A673 (cell line): ENCODE results near the gene LRFN5. TPM values are rescaled to one million over a fixed set of nuclear protein-coding genes. Genes with fewer than 3 reads are reported as not detected.
A peak's percentile ranks its signal among the peaks of the same experiment; 100 is the strongest.
"Not testable (repeated sequence)": the region's sequence is repeated elsewhere in the genome, so short reads cannot be mapped to it uniquely, and the experiment has no call there.

ENCODE experiments used
- BruUV-seq: library from RNA; stranded (reverse); fragments of 400-500 nt; replicated peaks from 2 replicates; lab custom pipeline; 2021; lab: Mats Ljungman, UMichigan
- CTCF ChIA-PET: fragments of 300-600 bp; sonication (Branson Sonifier 250); formaldehyde crosslinking; loops from one replicate; lab custom pipeline; 2022; ENCODE audit warnings: antibody characterized with exemption; lab: Charles Lee
- POLR2A ChIA-PET: fragments of 300-600 bp; sonication (Branson Sonifier 250); formaldehyde crosslinking; loops from one replicate; lab custom pipeline; 2022; ENCODE audit warnings: antibody characterized with exemption; ENCODE audit not compliant: low non-redundant PET; lab: Charles Lee
- DNase-seq: peaks from one replicate; pipeline ENCODE4 v3.0.0-alpha.2; 2015; ENCODE audit warnings: low spot score
- H3K27ac ChIP-seq: fragments of 200-600 bp; sonication (generic); 2 replicates; pipeline ENCODE4 v1.5.1; 2016; ENCODE audit warnings: mixed run types, low read depth, mild to moderate bottlenecking, mixed read lengths, antibody characterized with exemption, low read length; ENCODE audit not compliant: poor library complexity, severe bottlenecking
- H3K27me3 ChIP-seq: fragments of 200-600 bp; sonication (generic); replicated peaks from 2 replicates; pipeline ENCODE4 v1.6.1; 2017; ENCODE audit warnings: mixed run types, low read depth, mild to moderate bottlenecking, mixed read lengths, antibody characterized with exemption, low read length; ENCODE audit not compliant: insufficient read depth, poor library complexity
- H3K36me3 ChIP-seq: fragments of 200-600 bp; sonication (generic); 2 replicates; pipeline ENCODE4 v1.6.1; 2016; ENCODE audit warnings: mixed run types, mild to moderate bottlenecking, mixed read lengths, antibody characterized with exemption, low read length; ENCODE audit not compliant: insufficient read depth, poor library complexity, severe bottlenecking
- H3K4me1 ChIP-seq: fragments of 200-600 bp; sonication (generic); 2 replicates; pipeline ENCODE4 v1.6.1; 2017; ENCODE audit warnings: mixed run types, mild to moderate bottlenecking, mixed read lengths, antibody characterized with exemption, low read length; ENCODE audit not compliant: insufficient read depth, poor library complexity, severe bottlenecking
- H3K4me3 ChIP-seq: fragments of 200-600 bp; sonication (generic); 2 replicates; pipeline ENCODE4 v1.5.1; 2016; ENCODE audit warnings: low read depth, mixed run types, mild to moderate bottlenecking, mixed read lengths, low read length; ENCODE audit not compliant: poor library complexity, severe bottlenecking
- H3K9me3 ChIP-seq: fragments of 200-600 bp; sonication (generic); 2 replicates; pipeline ENCODE4 v1.6.1; 2016; ENCODE audit warnings: mixed run types, low read depth, mild to moderate bottlenecking, mixed read lengths, antibody characterized with exemption, low read length; ENCODE audit not compliant: poor library complexity, severe bottlenecking
- EZH2 ChIP-seq: fragments of 200-600 bp; sonication (generic); IDR thresholded peaks from 2 replicates; pipeline ENCODE4 v1.6.1; 2017; ENCODE audit warnings: borderline replicate concordance, low read depth, mild to moderate bottlenecking, mixed read lengths, antibody characterized with exemption, low read length; ENCODE audit not compliant: poor library complexity, severe bottlenecking
- intact Hi-C: fragments of 100-400 bp; cut with micrococcal nuclease; formaldehyde crosslinking; loops from one replicate; pipeline ENCODE4 v1.10.0; 2022; ENCODE audit not compliant: unreplicated experiment
- total RNA-seq: library from RNA; stranded (reverse); gene quantifications from 2 replicates; pipeline ENCODE4 v1.2.3, GENCODE V29; 2021
- TF ChIP-seq, protein P1 (sequence below): fragments of 300-800, 200-600 bp; sonication (generic); conservative IDR thresholded peaks from 2 replicates; pipeline ENCODE4 v1.5.1; 2017; ENCODE audit warnings: low read depth, mild to moderate bottlenecking, antibody characterized with exemption, low read length, moderate library complexity, mixed read lengths

The LRFN5 gene
- total RNA-seq, 1 experiment from 2014 or later, result 51.3 TPM

DNA sequence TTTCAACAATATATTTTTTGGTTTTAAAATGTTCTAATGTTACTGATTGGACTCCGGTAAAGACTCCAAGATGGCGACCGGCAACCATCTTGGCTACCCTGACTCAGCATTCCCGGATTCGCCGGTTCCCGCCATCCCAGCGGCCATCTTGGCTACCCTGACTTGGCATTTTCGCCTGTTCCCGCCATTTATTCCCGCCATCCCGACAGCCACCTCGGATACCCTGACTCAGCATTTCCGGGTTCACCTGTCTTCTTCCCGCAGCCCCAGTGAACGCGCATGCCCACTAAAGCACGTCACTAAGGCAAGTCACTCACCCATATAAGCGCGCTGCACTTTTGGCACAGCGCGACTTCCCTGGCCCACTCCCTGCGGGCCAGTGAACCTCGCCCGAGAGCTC is 9.0 kb upstream of the LRFN5 start:
- Histone ChIP-seq H3K4me1 (peaks cover 8% of the 10 kb centered on the region), H3K9me3 (no peaks in the 10 kb centered on the region), H3K36me3 (no peaks in the 10 kb centered on the region), H3K27me3 (no peaks in the 10 kb centered on the region), H3K27ac (no peak overlapping the region), H3K4me3 (no peak overlapping the region)
- CTCF ChIA-PET, result no interaction called here
- no peak for TF ChIP-seq EZH2
- TF ChIP-seq, protein P1, sequence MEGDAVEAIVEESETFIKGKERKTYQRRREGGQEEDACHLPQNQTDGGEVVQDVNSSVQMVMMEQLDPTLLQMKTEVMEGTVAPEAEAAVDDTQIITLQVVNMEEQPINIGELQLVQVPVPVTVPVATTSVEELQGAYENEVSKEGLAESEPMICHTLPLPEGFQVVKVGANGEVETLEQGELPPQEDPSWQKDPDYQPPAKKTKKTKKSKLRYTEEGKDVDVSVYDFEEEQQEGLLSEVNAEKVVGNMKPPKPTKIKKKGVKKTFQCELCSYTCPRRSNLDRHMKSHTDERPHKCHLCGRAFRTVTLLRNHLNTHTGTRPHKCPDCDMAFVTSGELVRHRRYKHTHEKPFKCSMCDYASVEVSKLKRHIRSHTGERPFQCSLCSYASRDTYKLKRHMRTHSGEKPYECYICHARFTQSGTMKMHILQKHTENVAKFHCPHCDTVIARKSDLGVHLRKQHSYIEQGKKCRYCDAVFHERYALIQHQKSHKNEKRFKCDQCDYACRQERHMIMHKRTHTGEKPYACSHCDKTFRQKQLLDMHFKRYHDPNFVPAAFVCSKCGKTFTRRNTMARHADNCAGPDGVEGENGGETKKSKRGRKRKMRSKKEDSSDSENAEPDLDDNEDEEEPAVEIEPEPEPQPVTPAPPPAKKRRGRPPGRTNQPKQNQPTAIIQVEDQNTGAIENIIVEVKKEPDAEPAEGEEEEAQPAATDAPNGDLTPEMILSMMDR, result no peak
- no peak for DNase-seq
- no TSS peak for BruUV-seq
- intact Hi-C loops, result no loop called here
- POLR2A ChIA-PET, result no interaction called here

DNA sequence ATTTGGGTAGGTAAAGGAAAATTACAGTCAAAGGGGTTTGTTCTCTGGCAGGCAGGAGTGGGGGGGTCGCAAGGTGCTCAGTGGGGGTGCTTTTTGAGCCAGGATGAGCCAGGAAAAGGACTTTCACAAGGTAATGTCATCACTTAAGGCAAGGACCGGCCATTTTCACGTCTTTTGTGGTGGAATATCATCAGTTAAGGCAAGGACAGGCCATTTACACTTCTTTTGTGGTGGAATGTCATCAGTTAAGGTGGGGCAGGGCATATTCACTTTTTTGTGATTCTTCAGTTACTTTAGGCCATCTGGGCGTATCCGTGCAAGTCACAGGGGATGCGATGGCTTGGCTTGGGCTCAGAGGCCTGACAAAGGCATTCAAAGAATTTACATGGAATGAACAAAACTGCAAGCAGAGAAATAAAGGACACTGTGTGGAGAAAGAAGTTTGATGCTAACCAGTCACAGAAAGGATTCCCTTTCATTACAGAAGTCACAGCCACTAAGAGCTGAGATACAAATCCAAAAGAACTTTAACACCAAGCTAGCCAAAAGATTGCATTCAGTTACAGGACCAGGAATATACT is 6.8 kb upstream of the LRFN5 start:
- not testable (repeated sequence) for H3K27ac ChIP-seq

DNA sequence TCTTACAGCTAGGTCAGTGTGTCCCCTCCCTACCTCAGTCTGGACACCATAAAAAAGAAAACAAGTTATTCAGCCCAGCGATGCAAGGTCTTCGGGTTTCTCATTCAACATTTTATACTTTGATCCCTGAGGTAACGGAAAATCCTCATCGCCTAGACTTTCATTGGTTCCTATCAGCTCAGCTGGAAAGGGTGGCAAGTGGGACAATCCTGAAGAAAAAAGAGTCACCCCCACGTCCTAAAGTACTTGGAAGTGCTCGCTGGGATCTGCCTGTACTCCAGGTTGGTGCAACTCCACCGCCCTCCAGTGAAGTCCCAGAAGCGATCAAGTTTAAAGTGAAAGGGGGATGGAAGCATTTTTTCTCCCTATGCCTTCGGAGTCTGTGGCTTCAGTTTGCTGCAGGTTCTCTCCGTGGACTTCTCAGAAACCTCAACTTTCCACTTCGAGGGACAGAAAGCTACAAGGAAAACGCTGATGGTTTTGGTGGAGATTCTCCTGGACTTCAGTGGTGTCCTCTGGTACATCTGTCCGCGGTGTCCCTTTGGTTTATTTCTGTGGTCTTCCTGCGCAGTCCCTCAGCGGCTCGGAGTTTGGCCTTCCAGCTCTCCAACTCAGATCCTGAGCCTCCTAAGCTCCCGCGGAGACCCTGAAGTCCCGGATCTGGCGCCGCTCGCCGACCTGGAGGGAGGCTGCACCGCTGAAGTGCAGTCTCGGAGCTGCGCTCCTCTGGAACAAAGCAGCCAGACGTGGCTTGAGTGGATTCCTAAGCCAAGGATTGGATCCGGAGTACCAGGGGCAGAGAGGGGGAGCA is 1.8 kb upstream of the LRFN5 start:
- POLR2A ChIA-PET, result no interaction called here
- Histone ChIP-seq H3K9me3 (no peaks in the 10 kb centered on the region), H3K27me3 (no peaks in the 10 kb centered on the region), H3K27ac (peak overlapping the region; percentile 84), H3K4me1 (peaks cover 8% of the 10 kb centered on the region), H3K4me3 (peak overlapping the region; percentile 79), H3K36me3 (no peaks in the 10 kb centered on the region)
- TF ChIP-seq, protein P1, result no peak
- no peak for TF ChIP-seq EZH2
- intact Hi-C loops, result loop anchor here (5.0 to 10.0 kb wide), 5 partner anchors 62 to 1190 kb away; no protein-coding TSS in a partner anchor
- CTCF ChIA-PET, result no interaction called here
- no TSS peak for BruUV-seq
- peak; percentile 92 for DNase-seq

More for the DNA sequence above, 6.8 kb upstream of the LRFN5 start:
- H3K27me3 ChIP-seq, POLR2A ChIA-PET, BruUV-seq, DNase-seq, H3K4me3 ChIP-seq, H3K9me3 ChIP-seq, H3K36me3 ChIP-seq, H3K4me1 ChIP-seq: not testable (repeated sequence)
- intact Hi-C loops, result loop anchor here (2.0 to 10.0 kb wide), 5 partner anchors 275 to 1611 kb away; no protein-coding TSS in a partner anchor
- CTCF ChIA-PET, result interaction anchor here (0.7 to 0.9 kb wide), 2 partner anchors 10 to 25 kb away, joined by 3 read pairs; no protein-coding TSS in a partner anchor
